Esophagus muscularis mucosa (tissue), 3 donors: ENCODE data around the gene EPHB2.

ENCODE experiments used
- POLR2A ChIP-seq: fragments of 450-650 bp; IDR thresholded peaks from one replicate; pipeline ENCODE4 v1.6.1; 2017; ENCODE audit warnings: antibody characterized with exemption, moderate library complexity, mild to moderate bottlenecking, low read depth
- TF ChIP-seq, protein P1 (sequence below), 3 experiments: fragments of 200-600 bp in 2 of 3; fragments of 450-650 bp in 1 of 3; sonication (generic) in 2 of 3; IDR thresholded peaks; one replicate each; pipeline ENCODE4 v1.5.1; 2017 to 2019; ENCODE audit warnings: antibody characterized with exemption in 3 of 3, mild to moderate bottlenecking in 2 of 3, moderate library complexity in 1 of 3

DNA sequence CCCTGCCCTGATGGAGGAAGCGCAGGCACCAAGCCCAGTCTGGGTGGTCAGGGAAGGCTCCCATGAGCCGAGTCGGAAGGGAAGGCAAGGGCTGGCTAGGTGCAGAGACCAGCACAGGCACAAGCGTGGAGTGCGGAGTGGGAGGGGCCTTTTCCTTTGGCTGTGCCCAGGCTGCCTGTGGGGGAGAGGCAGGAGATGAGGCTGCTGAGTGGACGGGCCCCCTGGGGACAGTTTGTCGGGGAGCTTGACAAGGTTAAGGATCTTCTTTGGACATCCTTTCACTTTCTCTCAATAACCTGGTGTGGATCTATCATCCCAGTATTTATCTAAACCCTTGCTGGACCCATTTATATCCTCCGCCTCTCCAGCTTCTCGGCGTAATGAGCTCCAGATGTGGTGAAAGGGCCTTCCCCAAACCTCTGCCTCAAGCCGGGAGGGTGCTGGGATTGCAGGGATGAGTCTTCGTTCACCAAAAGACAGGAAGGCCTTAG is 42.9 kb downstream of the EPHB2 start:
- TF ChIP-seq POLR2A, result no peak
- TF ChIP-seq, protein P1, sequence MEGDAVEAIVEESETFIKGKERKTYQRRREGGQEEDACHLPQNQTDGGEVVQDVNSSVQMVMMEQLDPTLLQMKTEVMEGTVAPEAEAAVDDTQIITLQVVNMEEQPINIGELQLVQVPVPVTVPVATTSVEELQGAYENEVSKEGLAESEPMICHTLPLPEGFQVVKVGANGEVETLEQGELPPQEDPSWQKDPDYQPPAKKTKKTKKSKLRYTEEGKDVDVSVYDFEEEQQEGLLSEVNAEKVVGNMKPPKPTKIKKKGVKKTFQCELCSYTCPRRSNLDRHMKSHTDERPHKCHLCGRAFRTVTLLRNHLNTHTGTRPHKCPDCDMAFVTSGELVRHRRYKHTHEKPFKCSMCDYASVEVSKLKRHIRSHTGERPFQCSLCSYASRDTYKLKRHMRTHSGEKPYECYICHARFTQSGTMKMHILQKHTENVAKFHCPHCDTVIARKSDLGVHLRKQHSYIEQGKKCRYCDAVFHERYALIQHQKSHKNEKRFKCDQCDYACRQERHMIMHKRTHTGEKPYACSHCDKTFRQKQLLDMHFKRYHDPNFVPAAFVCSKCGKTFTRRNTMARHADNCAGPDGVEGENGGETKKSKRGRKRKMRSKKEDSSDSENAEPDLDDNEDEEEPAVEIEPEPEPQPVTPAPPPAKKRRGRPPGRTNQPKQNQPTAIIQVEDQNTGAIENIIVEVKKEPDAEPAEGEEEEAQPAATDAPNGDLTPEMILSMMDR (IDR thresholded peaks at IDR 0.05), result no peak
